HG03460 (cell line): ENCODE measurements around the gene KRTAP5-5.
"Not testable (repeated sequence)": the region's sequence is repeated elsewhere in the genome, so short reads cannot be mapped to it uniquely, and the experiment has no call there.

Experiments used
- ATAC-seq: cut with Tn5 transposase; IDR thresholded peaks from one replicate; pipeline ENCODE4 v1.9.1; 2021; ENCODE audit not compliant: unreplicated experiment

KRTAP5-5 gene

GRCh38 chr11:1607156-1607845 is 22.3 kb upstream of the KRTAP5-5 start:
- ATAC-seq: not testable (repeated sequence)

GRCh38 chr11:1607901-1608300 is 21.7 kb upstream of the KRTAP5-5 start:
- not testable (repeated sequence) for ATAC-seq

GRCh38 chr11:1608363-1608762 is 21.2 kb upstream of the KRTAP5-5 start, which contains the start of gene KRTAP5-3:
Gene KRTAP5-3, minus strand, starts transcription at chr11:1608463. Its CDS starts 78 bp downstream, at chr11:1608385.
- ATAC-seq: no peak

- ATAC-seq: no peak
Observed at GRCh38 chr11:1618231-1618630, 11.3 kb upstream of the KRTAP5-5 start.

DNA sequence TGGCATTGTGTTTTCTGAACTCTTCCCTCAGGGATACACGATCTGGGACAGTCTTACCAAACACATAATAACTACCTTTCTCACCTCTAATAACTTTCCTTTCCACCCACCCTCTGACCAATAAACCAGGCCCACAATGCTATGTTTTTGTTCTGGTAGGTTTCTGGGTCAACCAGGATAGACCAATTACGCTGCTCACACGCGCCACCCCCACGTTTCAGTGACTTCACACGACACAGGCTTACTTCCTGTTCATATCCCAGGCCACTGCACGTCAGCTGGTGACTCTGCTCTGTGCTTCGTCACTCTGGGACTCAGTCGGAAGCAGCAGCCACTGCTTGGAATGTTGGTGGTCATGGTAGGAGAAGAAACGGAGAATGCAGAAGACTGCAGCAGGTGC is 10.1 kb upstream of the KRTAP5-5 start:
- no peak for ATAC-seq

- ATAC-seq: no peak
Observed at GRCh38 chr11:1622086-1622485, 7.5 kb upstream of the KRTAP5-5 start, which contains the start of gene KRTAP5-4. Gene KRTAP5-4, minus strand, starts transcription at chr11:1622138. Its CDS starts 45 bp downstream, at chr11:1622093.

DNA sequence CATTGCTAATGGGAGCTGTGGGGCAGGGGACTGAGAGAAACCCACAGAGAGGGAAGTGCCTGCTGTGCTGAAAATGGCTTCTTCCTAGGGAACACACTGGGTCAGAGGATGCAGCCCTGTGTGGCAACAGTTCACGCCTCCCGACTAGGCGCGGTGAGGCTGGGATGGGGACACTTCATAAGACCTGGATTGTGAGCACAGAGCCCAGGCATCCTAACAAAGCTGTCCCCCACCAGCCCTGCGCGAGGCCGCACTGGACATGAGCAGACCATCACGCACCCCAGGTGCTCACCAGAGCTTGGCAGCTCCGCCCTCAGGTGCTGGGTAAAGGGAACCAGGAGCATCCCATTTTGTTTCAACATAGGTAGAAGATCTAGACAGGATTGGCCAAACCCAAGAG is 5.9 kb upstream of the KRTAP5-5 start:
- ATAC-seq: no peak

GRCh38 chr11:1624621-1625020 is 5.0 kb upstream of the KRTAP5-5 start:
- ATAC-seq: no peak

GRCh38 chr11:1625541-1625940 is 4.0 kb upstream of the KRTAP5-5 start:
- no peak for ATAC-seq

GRCh38 chr11:1628506-1629325 is 859 bp upstream of the KRTAP5-5 start:
- ATAC-seq: no peak

GRCh38 chr11:1630271-1630670 is 696 bp downstream of the KRTAP5-5 start:
- no peak for ATAC-seq

GRCh38 chr11:1631066-1631568 is 1.5 kb downstream of the KRTAP5-5 start:
- ATAC-seq: no peak

GRCh38 chr11:1632053-1632714 is 2.6 kb downstream of the KRTAP5-5 start:
- ATAC-seq: no peak

- ATAC-seq: no peak
Observed at GRCh38 chr11:1633864-1634263, 4.3 kb downstream of the KRTAP5-5 start.

GRCh38 chr11:1636291-1636950 is 6.8 kb downstream of the KRTAP5-5 start:
- ATAC-seq: no peak

DNA sequence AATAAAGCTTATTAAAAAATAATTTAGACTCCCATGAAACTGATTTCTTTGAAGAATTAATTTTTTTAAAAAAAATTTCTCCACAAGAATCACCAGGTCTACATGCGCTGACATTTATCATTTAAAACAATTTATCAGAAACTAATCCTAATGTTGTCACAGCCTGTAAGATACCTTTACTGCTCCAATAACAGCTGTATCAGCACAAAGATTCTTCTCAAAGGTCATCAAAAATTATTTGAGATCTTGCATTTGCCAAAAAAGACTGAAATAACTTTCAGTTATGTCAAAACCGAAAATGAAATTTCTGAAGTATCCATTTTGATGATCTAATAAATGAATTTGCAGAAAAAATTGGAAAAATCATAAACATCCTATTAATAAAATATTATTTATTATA is 8.1 kb downstream of the KRTAP5-5 start:
- ATAC-seq: no peak

DNA sequence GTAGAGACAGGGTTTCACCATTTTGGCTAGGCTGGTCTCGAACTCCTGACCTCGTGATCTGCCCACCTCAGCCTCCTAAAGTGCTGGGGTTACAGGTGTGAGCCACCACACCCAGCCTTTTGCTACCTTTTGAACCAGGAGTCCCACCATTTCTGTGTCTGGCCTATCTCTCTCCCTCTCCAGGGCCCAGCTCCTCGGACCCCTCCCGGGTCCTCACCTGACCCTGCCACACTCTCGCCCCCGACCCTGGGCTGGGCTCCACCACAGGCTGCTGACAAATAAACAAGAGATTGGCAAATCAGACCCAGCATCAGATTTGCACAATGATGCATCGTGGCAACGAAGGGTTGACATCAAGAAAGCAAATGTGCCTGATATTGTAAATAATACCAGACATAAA is 8.8 kb downstream of the KRTAP5-5 start:
- ATAC-seq: no peak

DNA sequence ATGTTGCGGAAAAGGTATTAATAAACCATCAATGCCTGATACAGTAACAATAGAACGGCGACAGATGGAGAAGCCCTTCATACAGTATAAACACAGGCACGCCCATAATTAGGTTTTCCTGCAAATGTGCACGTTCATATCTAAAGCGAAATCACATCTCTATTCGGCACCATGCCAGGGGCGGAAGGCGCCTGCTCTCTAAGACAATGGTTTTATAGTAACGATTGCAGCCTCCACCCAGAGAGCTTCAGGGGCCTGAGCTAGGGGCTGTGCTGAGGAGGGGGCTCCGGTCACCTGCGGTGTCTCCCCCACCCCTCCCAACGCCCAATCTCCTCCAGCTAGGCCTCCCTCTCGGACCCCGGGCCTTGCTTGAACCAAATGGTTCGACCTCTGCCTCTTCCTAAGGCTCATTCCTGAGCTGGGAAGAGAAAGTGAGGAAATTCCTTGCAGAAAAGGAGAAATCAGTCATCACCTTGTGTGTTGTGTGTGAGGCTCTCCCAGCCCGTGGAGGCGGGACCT is 9.6 kb downstream of the KRTAP5-5 start:
- ATAC-seq: no peak

- no peak for ATAC-seq
Observed at GRCh38 chr11:1639666-1640065, 10.1 kb downstream of the KRTAP5-5 start.

DNA sequence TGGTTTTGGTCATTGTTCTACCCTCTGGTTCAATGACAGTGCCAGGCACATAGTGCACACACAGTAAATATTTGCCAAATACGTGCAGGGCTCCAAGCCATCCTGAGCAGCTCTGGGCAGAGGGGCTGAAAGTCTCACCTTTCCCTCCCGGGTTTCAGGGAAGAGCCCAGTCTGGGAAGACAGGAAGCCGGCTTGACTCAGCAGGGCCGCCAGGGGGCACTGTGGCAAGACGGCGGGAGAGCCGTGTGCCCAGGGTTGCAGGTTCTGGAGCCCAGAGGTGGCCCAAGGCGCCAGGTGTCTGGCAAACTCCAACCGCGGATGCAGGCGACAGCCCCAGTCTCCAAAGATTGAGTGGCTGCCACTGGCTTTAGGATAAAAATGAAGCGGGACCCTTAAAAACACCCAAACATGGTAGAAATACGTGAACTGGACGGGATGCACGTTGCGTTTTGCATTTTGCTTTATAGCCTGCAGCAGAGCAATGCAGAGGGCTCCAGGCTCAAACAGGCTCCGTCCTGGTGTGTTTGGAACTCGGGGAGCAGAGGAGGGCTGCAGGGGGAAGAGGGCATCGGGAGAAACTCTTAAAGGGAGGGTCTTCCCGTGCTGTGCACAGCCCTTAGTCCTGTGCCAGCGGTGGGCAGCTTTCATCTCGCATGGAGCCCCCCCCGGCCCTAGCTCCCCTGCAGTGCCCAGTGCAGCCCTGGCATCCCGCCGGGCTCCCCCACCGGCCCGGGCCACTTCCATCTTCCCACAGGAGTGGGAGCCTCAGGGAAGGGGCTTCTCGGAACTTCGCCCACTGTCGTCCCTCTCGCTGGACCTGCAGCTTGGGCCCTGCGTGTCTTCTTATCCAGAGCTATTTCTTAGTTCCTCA is 10.7 kb downstream of the KRTAP5-5 start:
- no peak for ATAC-seq
